ENCODE measurements around the gene GSTP1.

GSTP1 gene

DNA sequence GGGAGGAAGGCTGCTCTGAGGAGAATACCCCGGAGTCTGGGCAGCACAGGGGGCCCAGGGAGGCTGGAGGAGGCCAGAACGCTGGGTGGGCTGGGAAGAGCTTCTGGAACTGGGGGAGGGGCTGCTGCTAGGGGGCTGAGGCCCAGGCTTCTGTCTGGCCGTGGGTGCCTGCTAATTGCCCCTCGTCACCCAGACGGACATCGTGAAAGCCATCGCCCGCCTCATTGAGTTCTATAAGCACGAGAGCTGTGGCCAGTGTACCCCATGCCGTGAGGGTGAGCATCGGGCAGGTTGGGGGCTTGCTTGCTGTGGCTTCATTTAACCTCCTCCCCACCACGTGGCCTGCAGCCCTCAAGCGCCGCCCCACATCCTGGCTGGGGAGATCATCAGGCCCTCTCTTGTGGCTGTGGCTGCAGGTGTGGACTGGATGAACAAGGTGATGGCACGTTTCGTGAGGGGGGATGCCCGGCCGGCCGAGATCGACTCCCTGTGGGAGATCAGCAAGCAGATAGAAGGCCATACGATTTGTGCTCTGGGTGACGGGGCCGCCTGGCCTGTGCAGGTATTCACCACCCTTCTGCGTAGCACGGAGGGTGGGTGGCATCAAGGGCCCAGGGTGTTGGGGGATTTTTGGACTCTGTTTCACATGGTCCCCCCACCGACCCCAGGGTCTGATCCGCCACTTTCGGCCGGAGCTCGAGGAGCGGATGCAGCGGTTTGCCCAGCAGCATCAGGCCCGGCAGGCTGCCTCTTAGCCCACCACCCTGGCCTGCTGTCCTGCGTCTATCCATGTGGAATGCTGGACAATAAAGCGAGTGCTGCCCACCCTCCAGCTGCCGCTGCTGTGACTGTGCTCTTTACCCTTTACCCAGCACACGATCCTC lies 28.3 kb downstream of the GSTP1 start:
- no peak for TF ChIP-seq CTCF (IDR thresholded peaks at IDR 0.05; ENCODE audit: insufficient read depth, low read length, missing control alignments)
- no peak for DNase-seq (ENCODE audit: low read depth, low spot score)
- CTCF ChIA-PET = interaction anchor here (0.9 to 7.7 kb wide), 2 partner anchors 17 to 19 kb away, joined by 3 to 104 read pairs; partner anchors contain the start of gene NUDT8
- POLR2A ChIA-PET = no interaction called here
- no peak overlapping the region for H3K4me3 ChIP-seq (ENCODE audit: low read depth, low read length)

- CTCF ChIA-PET = interaction anchor here (0.9 to 7.7 kb wide), 2 partner anchors 16 to 20 kb away, joined by 3 to 104 read pairs; partner anchors contain the start of gene NUDT8
- POLR2A ChIA-PET = no interaction called here
- TF ChIP-seq CTCF (IDR thresholded peaks at IDR 0.05; ENCODE audit: insufficient read depth, low read length, missing control alignments) = no peak
Measured at GRCh38 chr11:67612751-67613150, 29.1 kb downstream of the GSTP1 start.

DNA sequence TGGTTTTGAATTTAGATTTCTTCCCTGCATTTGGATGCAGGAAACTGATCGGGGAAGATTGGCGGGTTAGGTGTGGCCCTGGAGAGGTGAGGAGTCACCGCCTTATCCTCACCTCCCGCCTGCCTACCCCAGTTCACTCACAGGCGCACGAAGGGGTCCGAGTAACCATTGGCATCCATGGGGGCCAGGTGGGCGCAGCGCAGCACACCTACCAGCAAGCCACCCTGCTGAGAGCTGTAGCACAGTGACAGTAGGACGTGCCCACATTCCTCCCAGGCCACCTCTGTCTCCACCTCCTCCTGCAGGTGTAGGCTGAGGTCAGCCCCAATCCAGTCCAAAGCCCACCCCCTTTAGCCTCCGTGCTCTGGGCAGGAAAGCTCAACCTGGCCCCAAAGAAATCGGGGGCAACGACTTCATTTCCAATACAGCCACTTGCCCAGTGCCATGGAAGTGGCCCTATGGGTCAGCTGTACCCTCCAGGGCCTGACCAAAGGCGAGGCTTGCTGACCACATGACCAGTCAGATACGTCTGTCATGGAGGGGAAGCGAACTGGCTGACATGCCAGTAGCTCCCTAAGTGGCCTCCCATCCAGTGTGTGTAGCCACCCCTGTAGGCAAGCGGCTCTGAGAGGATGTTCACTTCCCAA lies 29.8 kb downstream of the GSTP1 start:
- no peak overlapping the region for H3K4me3 ChIP-seq (ENCODE audit: low read depth, low read length)
- no peak for DNase-seq (ENCODE audit: low read depth, low spot score)
- ChIA-PET CTCF (interaction anchor here (0.9 to 7.7 kb wide), 12 partner anchors 8 to 53 kb away, joined by 3 to 104 read pairs (median 5); partner anchors contain the start of genes GSTP1 and NUDT8), POLR2A (no interaction called here)
- TF ChIP-seq CTCF (IDR thresholded peaks at IDR 0.05; ENCODE audit: insufficient read depth, low read length, missing control alignments) = no peak

More at GRCh38 chr11:67612751-67613150, 29.1 kb downstream of the GSTP1 start:
- no peak for DNase-seq (ENCODE audit: low read depth, low spot score)
- H3K4me3 ChIP-seq (ENCODE audit: low read depth, low read length) = no peak overlapping the region

DNA sequence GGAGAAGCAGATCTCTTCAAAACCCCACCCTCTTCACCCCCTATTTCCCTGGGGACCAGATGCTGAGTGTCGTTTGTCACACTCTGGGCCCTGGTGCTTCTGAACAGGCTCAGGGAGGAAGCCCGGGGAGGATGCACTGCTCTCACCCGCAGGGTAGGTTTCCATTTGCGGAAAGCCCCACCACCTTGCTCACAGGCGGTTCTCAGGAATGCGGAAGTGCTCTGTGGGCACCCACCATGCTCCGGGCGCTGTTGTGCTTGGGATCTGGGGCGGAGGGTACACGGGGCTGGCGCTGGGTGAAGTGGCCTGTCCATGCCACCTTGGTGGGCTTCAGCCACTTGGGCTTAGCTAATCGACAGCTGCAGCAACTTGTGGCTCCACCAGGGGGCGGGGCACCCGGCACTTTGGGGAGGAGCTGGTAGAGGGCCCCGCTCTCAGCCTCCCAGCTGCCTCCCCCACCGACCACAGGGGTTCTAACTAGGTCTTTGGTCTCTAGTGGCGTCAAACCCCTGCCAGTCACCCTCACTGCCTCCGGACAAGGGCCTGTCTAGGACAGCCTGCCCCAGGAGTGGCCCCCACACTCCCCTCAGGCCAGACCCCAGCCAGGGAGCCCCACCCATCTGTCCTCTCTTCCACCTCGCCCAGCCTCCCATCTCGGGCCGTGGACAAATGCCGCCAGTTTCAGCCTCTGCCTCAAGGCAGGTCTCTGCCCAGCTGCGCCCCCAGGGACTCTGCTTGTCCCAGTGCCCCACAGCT lies 30.5 kb downstream of the GSTP1 start:
- ChIA-PET POLR2A (no interaction called here), CTCF (interaction anchor here (1.1 to 7.7 kb wide), 13 partner anchors 8 to 54 kb away, joined by 3 to 104 read pairs (median 5); partner anchors contain the start of genes GSTP1 and NUDT8)
- peak overlapping the region; percentile 32; the same call in 1 of the 2 replicates for H3K4me3 ChIP-seq (ENCODE audit: low read depth, low read length)
- DNase-seq (ENCODE audit: low read depth, low spot score) = no peak
- TF ChIP-seq CTCF (IDR thresholded peaks at IDR 0.05; ENCODE audit: insufficient read depth, low read length, missing control alignments) = peak; percentile 81

DNA sequence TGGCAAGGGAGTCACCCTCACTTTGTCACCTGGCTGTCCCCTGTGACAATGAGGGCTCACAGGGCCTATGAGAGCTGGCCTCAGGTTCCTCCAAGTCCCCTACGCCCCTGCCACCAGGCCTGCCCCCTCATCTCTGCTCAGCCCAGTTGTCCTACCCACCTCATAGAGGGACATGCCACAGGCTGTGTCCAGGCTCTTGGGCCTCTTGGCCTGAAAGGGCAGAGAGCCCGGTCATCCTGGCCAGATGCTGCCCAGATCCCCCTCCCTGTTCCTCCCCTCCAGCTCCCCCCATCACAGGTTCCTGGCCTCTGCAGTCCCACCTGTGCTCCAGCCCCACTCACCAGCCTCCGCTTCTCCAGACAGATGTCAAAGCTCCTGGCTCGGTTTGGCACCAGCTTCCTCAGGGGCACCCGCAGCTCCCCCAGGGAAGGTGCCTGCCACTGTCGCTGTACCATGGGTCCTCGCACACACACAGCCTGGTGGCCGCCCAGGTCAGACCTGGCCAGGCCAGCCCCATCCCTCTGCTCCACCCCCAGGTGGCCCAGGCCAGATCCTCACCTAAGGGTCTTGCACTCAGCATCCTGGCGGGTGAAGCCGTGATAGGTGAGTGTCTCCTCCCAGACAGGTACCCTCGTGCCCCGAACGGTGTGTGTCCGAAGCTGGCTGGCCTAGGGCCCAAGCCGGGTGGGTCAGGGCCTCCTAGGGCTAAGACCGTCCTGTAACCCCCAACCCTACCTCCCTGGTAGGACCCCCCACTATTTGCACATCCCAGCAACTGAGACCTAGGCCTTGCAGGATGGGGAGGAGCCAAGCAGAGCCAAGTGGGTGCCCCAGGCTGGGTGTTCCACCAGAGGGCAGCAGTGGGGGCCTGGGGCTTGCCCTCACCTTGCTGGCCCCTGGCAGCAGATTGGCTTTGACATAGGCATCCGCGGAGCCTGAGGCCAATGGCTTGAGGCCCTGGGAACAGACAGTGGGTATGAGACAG lies 31.4 kb downstream of the GSTP1 start:
- no peak overlapping the region for H3K4me3 ChIP-seq (ENCODE audit: low read depth, low read length)
- POLR2A ChIA-PET = no interaction called here
- peak; percentile 52 for TF ChIP-seq CTCF (IDR thresholded peaks at IDR 0.05; ENCODE audit: insufficient read depth, low read length, missing control alignments)
- CTCF ChIA-PET = interaction anchor here (1.1 to 7.7 kb wide), 13 partner anchors 8 to 55 kb away, joined by 3 to 104 read pairs (median 5); partner anchors contain the start of genes GSTP1 and NUDT8
- DNase-seq (ENCODE audit: low read depth, low spot score) = no peak

Measured in AG04449 (cell line).